Mammary epithelial cell (primary cell): Measurements from ENCODE around the gene SSBP2.

Source experiments
- CTCF ChIP-seq, 2 donors: IDR thresholded peaks in 1 of 2; conservative IDR thresholded peaks in 1 of 2; 2 replicates each; pipeline ENCODE4 v1.5.1; 2011 to 2012; ENCODE audit warnings: inconsistent platforms in 2 of 2, low read length in 2 of 2, mild to moderate bottlenecking in 2 of 2, control low read depth in 1 of 2, low read depth in 1 of 2; ENCODE audit not compliant: insufficient read depth in 1 of 2; ENCODE audit errors: extremely low read depth in 1 of 2
- EZH2 ChIP-seq: IDR thresholded peaks from 2 replicates; pipeline ENCODE4 v1.6.1; 2012; ENCODE audit warnings: low read length, inconsistent platforms, borderline replicate concordance

GRCh38 chr5:81401266-81401665 lies 349.6 kb downstream of the SSBP2 start:
- TF ChIP-seq CTCF (conservative IDR thresholded peaks at IDR 0.05 in 1 of 2, IDR thresholded peaks at IDR 0.05 in 1 of 2; ENCODE audit: extremely low read depth in 1 of 2, insufficient read depth in 1 of 2, low read depth in 1 of 2, low read length in 2 of 2) (no peak), EZH2 (no peak)
